Measurements from ENCODE around the gene DIS3L2. TPM values are rescaled to one million over a fixed set of nuclear protein-coding genes. Genes with fewer than 3 reads are reported as not detected.
A peak's percentile ranks its signal among the peaks of the same experiment; 100 is the strongest.

The DIS3L2 gene
- total RNA-seq, 1 experiment from 2014 or later: 28.5 TPM

DNA sequence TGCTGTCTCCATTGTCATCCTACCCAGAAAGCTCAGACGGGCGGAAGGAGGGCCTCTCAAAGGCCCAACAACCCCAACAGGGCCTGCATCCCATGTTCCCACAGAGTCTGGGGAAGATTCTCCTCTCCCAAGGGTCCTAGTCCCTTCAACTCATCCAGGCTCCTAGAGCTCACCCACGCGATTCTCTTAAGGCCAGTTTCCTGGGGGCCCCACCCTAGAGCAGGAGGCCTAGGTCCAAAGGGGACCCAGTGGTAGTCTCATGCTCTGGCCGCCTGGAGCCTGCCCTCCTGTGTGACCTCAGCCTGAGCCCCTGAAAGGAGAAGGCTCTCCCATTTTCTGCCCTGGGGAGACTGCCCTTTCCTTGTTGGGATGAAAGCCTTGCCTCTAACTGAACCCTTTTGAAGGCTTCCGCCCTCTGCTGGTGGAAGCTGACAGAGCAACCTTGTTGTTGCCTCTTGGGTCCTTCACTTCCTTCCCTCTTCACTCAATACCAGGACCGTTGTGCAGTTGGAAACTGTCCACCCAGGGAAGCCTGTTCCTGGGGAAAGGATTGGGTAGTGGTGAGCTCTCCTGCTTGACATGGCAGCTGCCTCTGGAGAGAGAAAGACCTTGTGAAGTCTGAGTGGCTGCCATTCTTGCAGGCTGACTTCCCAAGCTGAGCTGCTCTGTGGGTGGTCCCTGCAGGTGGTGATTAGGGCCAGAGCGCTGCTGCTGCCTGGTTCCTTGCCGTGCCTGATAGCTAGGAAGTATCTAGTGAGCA, 331.1 kb downstream of the DIS3L2 start:
- DNase-seq (ENCODE audit: low spot score) (peak; percentile 88), ATAC-seq (peak; percentile 91)
- H3K36me3 Mint-ChIP-seq: no peaks in the 10 kb centered on the region
- H3K4me1 Mint-ChIP-seq: peaks cover 11% of the 10 kb centered on the region
- TF ChIP-seq, protein P1, sequence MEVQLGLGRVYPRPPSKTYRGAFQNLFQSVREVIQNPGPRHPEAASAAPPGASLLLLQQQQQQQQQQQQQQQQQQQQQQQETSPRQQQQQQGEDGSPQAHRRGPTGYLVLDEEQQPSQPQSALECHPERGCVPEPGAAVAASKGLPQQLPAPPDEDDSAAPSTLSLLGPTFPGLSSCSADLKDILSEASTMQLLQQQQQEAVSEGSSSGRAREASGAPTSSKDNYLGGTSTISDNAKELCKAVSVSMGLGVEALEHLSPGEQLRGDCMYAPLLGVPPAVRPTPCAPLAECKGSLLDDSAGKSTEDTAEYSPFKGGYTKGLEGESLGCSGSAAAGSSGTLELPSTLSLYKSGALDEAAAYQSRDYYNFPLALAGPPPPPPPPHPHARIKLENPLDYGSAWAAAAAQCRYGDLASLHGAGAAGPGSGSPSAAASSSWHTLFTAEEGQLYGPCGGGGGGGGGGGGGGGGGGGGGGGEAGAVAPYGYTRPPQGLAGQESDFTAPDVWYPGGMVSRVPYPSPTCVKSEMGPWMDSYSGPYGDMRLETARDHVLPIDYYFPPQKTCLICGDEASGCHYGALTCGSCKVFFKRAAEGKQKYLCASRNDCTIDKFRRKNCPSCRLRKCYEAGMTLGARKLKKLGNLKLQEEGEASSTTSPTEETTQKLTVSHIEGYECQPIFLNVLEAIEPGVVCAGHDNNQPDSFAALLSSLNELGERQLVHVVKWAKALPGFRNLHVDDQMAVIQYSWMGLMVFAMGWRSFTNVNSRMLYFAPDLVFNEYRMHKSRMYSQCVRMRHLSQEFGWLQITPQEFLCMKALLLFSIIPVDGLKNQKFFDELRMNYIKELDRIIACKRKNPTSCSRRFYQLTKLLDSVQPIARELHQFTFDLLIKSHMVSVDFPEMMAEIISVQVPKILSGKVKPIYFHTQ (CRISPR knock-in tag; IDR thresholded peaks at IDR 0.05): no peak
- peak; percentile 69; the same call in 1 of the 2 replicates for TF ChIP-seq ETV6 (CRISPR knock-in tag; IDR thresholded peaks at IDR 0.05)
- TF ChIP-seq, protein P2, sequence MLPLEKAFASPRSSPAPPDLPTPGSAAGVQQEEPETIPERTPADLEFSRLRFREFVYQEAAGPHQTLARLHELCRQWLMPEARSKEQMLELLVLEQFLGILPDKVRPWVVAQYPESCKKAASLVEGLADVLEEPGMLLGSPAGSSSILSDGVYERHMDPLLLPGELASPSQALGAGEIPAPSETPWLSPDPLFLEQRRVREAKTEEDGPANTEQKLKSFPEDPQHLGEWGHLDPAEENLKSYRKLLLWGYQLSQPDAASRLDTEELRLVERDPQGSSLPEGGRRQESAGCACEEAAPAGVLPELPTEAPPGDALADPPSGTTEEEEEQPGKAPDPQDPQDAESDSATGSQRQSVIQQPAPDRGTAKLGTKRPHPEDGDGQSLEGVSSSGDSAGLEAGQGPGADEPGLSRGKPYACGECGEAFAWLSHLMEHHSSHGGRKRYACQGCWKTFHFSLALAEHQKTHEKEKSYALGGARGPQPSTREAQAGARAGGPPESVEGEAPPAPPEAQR (CRISPR knock-in tag; IDR thresholded peaks at IDR 0.05): no peak
- TF ChIP-seq FOXP4 (CRISPR knock-in tag; IDR thresholded peaks at IDR 0.05): 0 out of 2 replicates have a peak, but pooled peaks have one; percentile 24
- peak; percentile 89 for TF ChIP-seq ZNF423 (CRISPR knock-in tag; IDR thresholded peaks at IDR 0.05)
- peak; percentile 81 for TF ChIP-seq CTCF (IDR thresholded peaks at IDR 0.05)
- H3K4me3 Mint-ChIP-seq: no peak overlapping the region
- POLR2A ChIA-PET: interaction anchor here (0.9 kb wide), 1 partner anchor 9 kb away, joined by 3 read pairs; no protein-coding TSS in a partner anchor
- H3K27ac Mint-ChIP-seq: peak overlapping the region; percentile 78
- CTCF ChIA-PET: interaction anchor here (0.6 to 3.1 kb wide), 36 partner anchors 9 to 592 kb away, joined by 3 to 30 read pairs (median 4); partner anchors contain the start of gene NPPC
- H3K9me3 Mint-ChIP-seq: no peaks in the 10 kb centered on the region
- H3K27me3 Mint-ChIP-seq (ENCODE audit: low read depth): no peaks in the 10 kb centered on the region

DNA sequence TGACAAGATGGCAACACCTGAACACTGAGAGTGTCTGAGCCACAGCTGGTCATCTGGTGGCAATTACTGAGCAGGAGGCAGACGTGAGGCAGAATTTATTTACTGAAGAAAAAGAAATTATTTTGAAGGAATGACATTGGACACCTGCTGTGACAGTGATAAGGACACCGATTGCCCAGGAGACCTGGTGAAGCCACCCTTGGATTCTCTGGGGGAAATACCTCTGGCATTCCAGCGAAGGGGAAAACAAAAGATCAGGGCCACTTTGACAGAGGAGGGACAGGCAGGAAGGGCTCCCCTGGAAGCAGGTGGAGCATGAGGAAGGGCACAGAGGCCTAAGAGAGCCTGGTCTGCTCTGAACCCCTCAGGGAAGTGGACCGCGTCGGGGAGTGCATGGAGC, 331.7 kb downstream of the DIS3L2 start:
- DNase-seq (ENCODE audit: low spot score): no peak
- ATAC-seq: peak; percentile 26; the same call in 1 of the 2 replicates
- CTCF ChIA-PET: interaction anchor here (0.6 to 3.1 kb wide), 33 partner anchors 8 to 592 kb away, joined by 3 to 30 read pairs (median 5); partner anchors contain the start of gene NPPC
- no peaks in the 10 kb centered on the region for H3K27me3 Mint-ChIP-seq (ENCODE audit: low read depth)
- H3K9me3 Mint-ChIP-seq: no peaks in the 10 kb centered on the region
- POLR2A ChIA-PET: interaction anchor here (0.9 kb wide), 1 partner anchor 9 kb away, joined by 3 read pairs; no protein-coding TSS in a partner anchor
- H3K36me3 Mint-ChIP-seq: no peaks in the 10 kb centered on the region
- peak overlapping the region; percentile 78 for H3K27ac Mint-ChIP-seq
- TF ChIP-seq, protein P3, sequence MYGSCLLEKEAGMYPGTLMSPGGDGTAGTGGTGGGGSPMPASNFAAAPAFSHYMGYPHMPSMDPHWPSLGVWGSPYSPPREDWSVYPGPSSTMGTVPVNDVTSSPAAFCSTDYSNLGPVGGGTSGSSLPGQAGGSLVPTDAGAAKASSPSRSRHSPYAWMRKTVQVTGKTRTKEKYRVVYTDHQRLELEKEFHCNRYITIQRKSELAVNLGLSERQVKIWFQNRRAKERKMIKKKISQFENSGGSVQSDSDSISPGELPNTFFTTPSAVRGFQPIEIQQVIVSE (CRISPR knock-in tag; IDR thresholded peaks at IDR 0.05; ENCODE audit: borderline replicate concordance): no peak
- TF ChIP-seq MXD4 (CRISPR knock-in tag; IDR thresholded peaks at IDR 0.05; ENCODE audit: borderline replicate concordance): no peak
- TF ChIP-seq FOXK1 (CRISPR knock-in tag; IDR thresholded peaks at IDR 0.05): no peak
- no peak for TF ChIP-seq ATF1 (CRISPR knock-in tag; IDR thresholded peaks at IDR 0.05)
- TF ChIP-seq SMAD3 (CRISPR knock-in tag; IDR thresholded peaks at IDR 0.05; ENCODE audit: borderline replicate concordance): no peak
- no peak for TF ChIP-seq SP1 (CRISPR knock-in tag; conservative IDR thresholded peaks at IDR 0.05)
- no peak overlapping the region for H3K4me3 Mint-ChIP-seq
- peaks cover 11% of the 10 kb centered on the region for H3K4me1 Mint-ChIP-seq

Measured in WTC11 (cell line).